ENCODE results near the gene CUX1.
"Not testable (repeated sequence)": the region's sequence is repeated elsewhere in the genome, so short reads cannot be mapped to it uniquely, and the experiment has no call there.

The CUX1 gene

GRCh38 chr7:102284399-102284798, 467.0 kb downstream of the CUX1 start:
- no peak for DNase-seq

- no peak for DNase-seq
These were observed 467.6 kb downstream of the CUX1 start for GRCh38 chr7:102284891-102285539.

GRCh38 chr7:102285540-102286236, 468.3 kb downstream of the CUX1 start:
- no peak for DNase-seq

GRCh38 chr7:102286237-102287110, 469.0 kb downstream of the CUX1 start, which contains the start of gene SH2B2:
Gene SH2B2, plus strand, starts transcription at chr7:102286868. Its CDS starts 13,683 bp downstream, at chr7:102300551.
- peak; percentile 19 for DNase-seq

- DNase-seq = no peak
These were observed 469.9 kb downstream of the CUX1 start for GRCh38 chr7:102287111-102287980.

- DNase-seq = no peak
These were observed 470.5 kb downstream of the CUX1 start for GRCh38 chr7:102287981-102288278.

GRCh38 chr7:102288285-102288930, 471.0 kb downstream of the CUX1 start:
- no peak for DNase-seq

GRCh38 chr7:102289057-102289456, 471.6 kb downstream of the CUX1 start:
- DNase-seq = no peak

GRCh38 chr7:102291056-102291915, 473.9 kb downstream of the CUX1 start:
- DNase-seq = no peak

- DNase-seq = no peak
These were observed 474.5 kb downstream of the CUX1 start for GRCh38 chr7:102291916-102292267.

- no peak for DNase-seq
These were observed 475.7 kb downstream of the CUX1 start for GRCh38 chr7:102292813-102293798.

- no peak for DNase-seq
These were observed 477.2 kb downstream of the CUX1 start for GRCh38 chr7:102294589-102294988.

GRCh38 chr7:102295346-102296178, 478.1 kb downstream of the CUX1 start:
- DNase-seq = no peak

GRCh38 chr7:102296179-102296438, 478.7 kb downstream of the CUX1 start:
- DNase-seq = no peak

GRCh38 chr7:102296514-102296913, 479.1 kb downstream of the CUX1 start:
- DNase-seq = no peak

- DNase-seq = no peak
These were observed 480.2 kb downstream of the CUX1 start for GRCh38 chr7:102297487-102298218.

- DNase-seq = no peak
These were observed 483.3 kb downstream of the CUX1 start for GRCh38 chr7:102300643-102301221.

- DNase-seq = not testable (repeated sequence)
These were observed 483.9 kb downstream of the CUX1 start for GRCh38 chr7:102301367-102301766.

All from NCI-H748 treated with DMSO at 0.1 percent for 48 hours (cell line).